Myocyte (in vitro differentiated cells): ENCODE results near the gene ESD. TPM values are rescaled to one million over a fixed set of nuclear protein-coding genes. Genes with fewer than 3 reads are reported as not detected.
"Not testable (repeated sequence)": the region's sequence is repeated elsewhere in the genome, so short reads cannot be mapped to it uniquely, and the experiment has no call there.

Experiments used
- DNase-seq: peaks from one replicate; pipeline ENCODE4 v3.0.0-alpha.2; 2012; ENCODE audit warnings: low read depth
- polyA plus RNA-seq: library from polyadenylated mRNA; unstranded; fragments of >200 nt; gene quantifications from one replicate; pipeline ENCODE4 v1.2.1, GENCODE V29; 2012; ENCODE audit warnings: missing spikeins
- total RNA-seq: library from RNA; depleted of rRNA; stranded (reverse); fragments of >200 nt; gene quantifications from 2 replicates; pipeline ENCODE4 v1.2.3, GENCODE V29; 2014

Gene ESD
- total RNA-seq: 146 and 155 TPM in 2 replicates
- 92.6 TPM for polyA plus RNA-seq

DNA sequence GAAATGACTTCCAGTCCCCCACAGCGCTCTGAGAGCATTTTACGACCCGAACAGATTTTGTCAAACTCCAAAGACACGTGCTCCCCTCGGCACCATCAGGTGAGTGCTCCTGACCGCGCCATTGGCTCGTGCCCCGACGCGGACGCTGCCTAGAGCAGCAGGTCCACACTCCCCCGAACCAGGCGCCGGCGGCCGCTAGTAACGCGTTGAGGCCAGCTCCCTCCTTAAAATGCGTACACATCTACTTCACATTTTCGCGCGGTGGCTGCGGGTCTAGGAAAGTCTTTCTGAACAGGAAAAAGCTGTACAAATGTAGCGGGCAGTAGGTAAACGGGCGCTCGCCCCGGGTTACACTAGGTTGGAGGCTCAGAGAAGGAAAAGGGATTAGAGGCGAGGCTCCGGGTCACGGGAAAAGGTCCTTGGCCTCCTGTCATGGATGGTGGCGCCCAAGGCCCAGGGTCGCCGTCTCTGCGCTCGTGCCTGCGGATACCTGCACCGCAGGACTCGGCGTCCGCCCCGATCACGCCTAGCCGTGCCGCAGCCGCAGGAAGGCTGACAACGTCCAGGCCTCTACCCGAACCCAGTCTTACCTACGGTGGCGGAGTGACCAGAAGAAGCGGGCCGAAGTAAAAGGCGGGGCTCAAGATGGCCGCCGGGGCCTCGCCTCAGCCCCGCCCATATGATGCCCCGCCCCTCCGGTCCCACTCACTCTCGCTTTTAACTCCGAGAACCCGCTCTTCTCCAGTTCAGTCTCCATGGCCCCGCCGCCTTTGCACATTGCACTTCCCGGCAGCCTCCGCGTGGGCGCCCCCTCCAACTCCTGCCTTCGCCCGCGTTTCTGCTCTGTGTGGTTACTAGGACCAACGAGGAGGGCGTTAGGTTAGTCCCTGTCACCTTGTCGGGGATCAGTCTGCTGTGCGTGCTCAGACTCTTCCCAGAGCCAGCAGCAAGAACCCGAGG lies at the start of gene ESD:
Gene ESD (minus strand): TSS at position 647 of the 960 bp plus-strand sequence. CDS start 5,748 bp downstream, outside the sequence.
- peak; percentile 96 for DNase-seq

- peak; percentile 57 for DNase-seq
These were observed 49.8 kb upstream of the ESD start for GRCh38 chr13:46846726-46847125.

DNA sequence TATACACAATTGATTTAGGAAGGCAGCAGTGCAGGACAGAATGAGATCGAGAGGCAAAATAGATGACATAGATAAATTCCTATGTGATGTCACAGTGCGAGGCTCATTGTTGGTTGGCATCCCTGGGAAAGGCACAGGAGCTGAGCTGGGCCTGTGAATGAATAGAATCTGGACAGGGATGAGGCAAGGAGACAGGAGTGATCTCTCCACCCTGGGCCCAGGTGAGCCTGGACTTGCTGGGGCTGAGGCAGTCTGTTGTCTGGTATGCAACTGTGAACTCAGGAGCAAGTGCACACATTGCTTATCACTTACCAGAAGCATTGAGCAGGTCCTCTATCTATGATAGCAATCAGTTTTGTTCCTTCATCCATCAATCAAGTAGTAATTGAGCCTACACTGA lies 48.2 kb upstream of the ESD start:
- DNase-seq: no peak

DNA sequence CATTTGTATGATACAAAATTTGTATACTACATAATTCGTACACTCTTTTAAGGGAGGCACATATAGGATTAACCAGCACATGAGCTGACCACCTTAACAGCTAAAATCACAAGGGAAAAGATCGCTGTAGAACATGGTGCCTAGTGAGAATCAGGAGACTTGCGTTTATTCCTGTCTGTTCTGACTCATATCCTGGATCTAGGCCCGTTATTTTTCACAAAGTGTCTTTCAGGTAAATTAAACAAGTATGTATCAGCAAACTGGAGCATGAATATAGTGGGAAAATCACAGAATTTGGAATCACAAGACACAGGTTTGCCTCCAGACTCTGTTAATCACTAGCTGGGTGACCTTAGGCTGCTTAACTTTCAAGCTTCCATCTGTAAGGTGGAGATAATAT lies 47.5 kb upstream of the ESD start:
- no peak for DNase-seq

- DNase-seq: peak; percentile 41
These were observed 42.4 kb upstream of the ESD start for GRCh38 chr13:46839399-46839798.

DNA sequence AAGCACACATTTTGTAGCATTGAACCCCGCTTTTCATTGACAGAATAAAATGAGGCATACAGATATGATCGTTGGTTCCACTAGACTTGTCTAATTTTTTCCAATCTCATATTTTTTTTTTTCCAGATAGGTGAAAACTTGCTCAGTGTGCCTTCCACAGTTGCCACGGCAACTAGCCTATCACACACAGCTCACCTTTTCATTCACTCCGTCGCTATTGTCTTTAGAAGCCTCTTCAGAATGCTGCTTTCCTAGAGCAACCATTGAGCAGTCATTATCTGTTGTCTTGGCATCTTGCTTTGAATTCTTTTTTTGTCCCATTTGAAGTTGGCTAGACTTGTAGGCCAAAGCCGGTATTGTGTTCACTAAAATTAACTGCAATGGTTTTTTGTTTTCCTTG lies 37.7 kb upstream of the ESD start:
- no peak for DNase-seq

DNA sequence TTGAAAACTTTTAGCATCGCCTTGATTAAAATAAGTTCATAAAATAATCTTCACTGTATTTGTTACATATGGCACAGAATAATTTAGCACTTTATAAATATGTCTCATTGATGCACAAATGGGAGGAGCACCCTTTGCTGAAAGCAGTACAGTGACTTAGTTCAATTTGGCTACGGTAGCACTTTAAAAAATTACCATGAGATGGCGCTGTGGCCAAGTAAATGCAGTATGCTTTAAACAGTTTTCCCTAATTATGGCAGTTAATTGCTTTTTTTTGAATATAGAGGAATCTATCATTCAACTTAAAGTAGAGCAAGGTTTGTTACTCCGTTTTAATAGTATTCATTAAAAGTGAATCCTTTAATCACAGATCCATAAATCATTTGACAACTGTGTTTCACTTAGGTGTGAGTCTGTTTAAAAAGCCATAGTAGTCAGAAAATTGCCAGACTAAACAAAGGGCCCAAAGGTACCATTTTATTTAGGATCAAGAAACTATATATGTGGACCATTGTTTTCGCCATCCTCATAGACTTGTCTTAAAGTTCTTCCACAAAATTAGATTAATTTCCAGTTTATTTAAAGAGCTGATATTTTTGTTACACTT lies 34.7 kb upstream of the ESD start:
- peak; percentile 64 for DNase-seq

- DNase-seq: peak; percentile 19
These were observed 33.5 kb upstream of the ESD start for GRCh38 chr13:46830405-46831005.

DNA sequence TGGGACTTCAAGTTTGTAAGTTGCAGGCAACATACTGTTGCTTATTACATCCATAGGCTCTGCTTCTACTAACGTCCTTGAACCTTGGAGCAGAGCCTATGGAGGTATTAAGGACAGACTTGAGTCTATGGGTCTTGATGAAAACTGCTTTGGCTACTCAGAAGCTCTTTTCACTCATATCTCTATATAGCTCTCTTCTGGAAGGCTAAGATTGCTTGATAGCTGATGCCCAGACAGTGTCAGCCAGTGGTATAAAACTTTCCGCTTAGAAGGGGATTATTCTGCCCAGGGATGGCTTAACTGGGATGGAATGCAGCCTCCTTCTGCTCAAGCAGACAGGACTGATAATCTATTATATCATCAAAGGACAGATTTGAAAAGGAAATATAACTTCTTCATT lies 25.6 kb upstream of the ESD start:
- no peak for DNase-seq

DNA sequence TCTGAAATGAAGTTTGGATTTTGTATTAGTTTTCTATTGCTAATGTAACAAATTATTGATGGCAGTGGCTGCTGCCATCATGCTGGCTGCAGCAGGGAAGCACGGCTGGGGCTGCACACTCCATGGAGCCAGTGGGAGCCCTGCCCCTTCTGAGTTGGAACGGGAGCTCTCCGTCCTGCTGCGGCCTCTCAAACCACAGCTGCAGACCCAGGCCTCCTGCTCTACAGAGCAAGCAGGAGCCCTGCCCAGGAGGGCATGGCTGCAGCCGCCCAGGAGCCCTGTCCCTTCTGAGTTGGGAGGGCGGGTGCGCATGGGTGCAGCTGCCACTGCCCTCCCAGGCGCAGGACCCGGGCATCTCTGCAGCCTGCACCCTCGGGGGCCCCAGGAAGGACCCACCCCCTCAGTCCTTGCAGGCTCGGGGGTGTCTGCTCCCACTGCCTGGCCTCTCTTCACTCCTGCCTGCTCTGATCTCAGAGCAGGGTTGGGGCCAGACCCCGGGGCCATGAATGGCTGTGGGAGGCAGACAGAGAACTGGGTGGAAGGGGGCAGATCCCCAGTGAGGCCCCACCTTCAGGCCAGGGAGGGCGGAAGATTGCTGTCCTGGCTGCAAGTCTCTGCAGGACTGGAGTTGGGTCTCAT lies 21.0 kb upstream of the ESD start:
- DNase-seq: no peak

- DNase-seq: no peak
These were observed 20.1 kb upstream of the ESD start for GRCh38 chr13:46817095-46817494.

DNA sequence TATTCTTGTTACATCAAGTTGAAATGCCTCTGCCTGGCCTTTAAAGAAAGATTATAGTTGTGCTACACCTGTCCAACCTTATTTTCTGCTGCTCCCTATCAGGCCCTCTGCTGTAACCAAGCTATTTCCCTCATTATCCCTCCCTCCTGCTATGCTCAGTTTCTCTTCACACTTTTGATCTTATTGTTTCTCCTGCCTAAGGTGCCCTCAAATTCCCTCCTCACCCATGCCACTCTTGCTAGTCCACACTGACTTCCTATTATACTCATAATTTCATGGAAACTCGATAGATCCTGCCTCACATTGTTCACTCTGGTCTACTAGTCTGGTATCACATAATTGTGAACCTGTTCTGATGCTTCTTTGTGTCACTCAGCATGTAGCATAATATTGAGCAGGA lies 19.4 kb upstream of the ESD start:
- no peak for DNase-seq

- no peak for DNase-seq
These were observed 15.4 kb upstream of the ESD start for GRCh38 chr13:46812301-46812797.

- no peak for DNase-seq
These were observed 13.5 kb upstream of the ESD start for GRCh38 chr13:46810440-46810839.

- not testable (repeated sequence) for DNase-seq
These were observed 8.0 kb upstream of the ESD start for GRCh38 chr13:46804921-46805320.

GRCh38 chr13:46804391-46804815 lies 7.4 kb upstream of the ESD start:
- peak; percentile 89 for DNase-seq

- peak; percentile 86 for DNase-seq
These were observed 6.6 kb upstream of the ESD start for GRCh38 chr13:46803586-46803985.

- no peak for DNase-seq
These were observed 4.9 kb upstream of the ESD start for GRCh38 chr13:46801858-46802257.

- DNase-seq: no peak
These were observed 2.2 kb upstream of the ESD start for GRCh38 chr13:46799139-46799538.

- DNase-seq: no peak
These were observed 708 bp upstream of the ESD start for GRCh38 chr13:46797501-46798237.

DNA sequence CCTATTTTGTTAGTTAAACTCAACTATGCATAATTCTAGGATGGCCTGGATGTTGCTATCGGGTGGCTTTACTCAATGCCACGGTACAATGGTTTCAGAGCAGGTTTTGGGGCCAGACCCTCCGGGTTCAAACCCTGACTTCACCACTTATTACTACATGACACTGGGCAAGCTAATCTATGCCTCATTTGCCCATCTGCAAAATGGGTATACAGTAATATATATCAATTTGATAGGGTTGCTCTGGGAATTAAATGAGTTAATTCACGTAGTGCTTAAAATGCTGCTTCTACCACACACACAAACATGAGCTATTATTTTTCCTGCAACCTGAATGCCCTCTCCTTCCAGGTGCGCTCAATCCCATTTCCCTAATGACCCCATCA lies 839 bp downstream of the ESD start:
- DNase-seq: no peak
